ENCODE data around the gene DDX49.

- TF ChIP-seq CTCF (IDR thresholded peaks at IDR 0.05) (peak in 7 of 12 donors; percentile 13 to 47 (median 32)), POLR2A (IDR thresholded peaks at IDR 0.05) (no peak)
These were observed 21.5 kb downstream of the DDX49 start, which contains the start of gene HOMER3 for GRCh38 chr19:18940769-18941627.
